CD4-positive, alpha-beta T cell treated with Interleukin-15 for 4 hours (primary cell): ENCODE measurements around the gene PDSS2.
"Not testable (repeated sequence)": the region's sequence is repeated elsewhere in the genome, so short reads cannot be mapped to it uniquely, and the experiment has no call there.

ENCODE experiments used
- DNase-seq: peaks from one replicate; pipeline ENCODE4 v3.0.0-alpha.2; 2020; ENCODE audit warnings: low spot score

PDSS2 gene

DNA sequence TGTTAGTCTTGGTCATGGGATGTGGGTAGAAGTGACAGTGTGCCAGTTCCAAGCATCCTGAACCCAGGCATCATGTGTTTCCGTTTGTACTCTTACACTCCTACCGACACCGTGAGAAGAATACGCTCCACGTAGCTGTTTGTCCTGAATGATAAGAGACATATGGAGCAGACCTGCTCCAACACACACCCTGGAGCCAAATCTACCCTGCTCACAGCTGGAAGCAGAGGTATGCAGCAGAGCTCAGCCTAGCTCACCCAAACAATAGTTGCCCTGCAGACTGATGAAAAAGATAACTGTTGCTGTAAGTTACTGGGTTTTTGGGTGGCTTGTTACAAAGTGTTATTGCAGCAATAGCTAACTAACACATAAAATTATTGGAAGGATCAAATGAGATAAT lies 14.3 kb upstream of the PDSS2 start:
- no peak for DNase-seq

DNA sequence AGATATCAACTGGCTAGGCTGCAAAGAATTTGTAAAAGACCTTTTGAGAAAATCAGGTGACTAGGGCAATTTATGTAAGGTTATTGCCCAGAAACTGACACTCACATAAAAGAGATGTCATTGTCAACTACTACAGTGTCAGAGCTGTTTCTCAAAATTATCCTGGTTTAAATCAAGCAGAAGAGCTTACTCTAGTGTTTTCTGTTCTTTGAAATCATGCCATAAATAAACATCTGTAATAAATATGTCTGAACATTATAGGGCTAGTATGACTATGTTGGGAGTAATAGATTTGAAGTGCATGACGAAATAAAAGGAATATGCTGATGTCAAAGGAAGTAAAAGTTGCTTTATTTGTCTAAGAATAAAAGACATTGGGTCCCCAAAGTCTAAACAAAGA lies 11.0 kb upstream of the PDSS2 start:
- DNase-seq, result no peak

DNA sequence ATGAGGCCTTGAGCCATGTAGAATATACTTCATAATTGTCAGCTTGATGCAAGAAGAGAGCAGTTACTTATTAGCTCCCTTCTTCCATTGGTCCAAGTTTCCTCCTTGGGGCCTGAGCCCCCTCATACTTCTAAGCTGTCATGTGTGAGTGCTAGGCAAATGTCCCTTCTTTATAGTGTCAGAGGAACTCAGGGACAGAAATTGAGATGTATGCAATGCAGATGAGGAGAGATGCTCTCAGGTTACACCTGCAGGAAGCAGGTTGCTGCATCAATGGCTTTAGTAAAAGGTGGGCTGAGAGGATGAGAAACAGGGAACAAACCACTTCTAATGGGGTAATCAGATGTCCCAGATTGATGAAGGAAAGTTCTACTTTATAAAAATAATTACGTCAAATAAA lies 6.7 kb upstream of the PDSS2 start:
- DNase-seq, result no peak

DNA sequence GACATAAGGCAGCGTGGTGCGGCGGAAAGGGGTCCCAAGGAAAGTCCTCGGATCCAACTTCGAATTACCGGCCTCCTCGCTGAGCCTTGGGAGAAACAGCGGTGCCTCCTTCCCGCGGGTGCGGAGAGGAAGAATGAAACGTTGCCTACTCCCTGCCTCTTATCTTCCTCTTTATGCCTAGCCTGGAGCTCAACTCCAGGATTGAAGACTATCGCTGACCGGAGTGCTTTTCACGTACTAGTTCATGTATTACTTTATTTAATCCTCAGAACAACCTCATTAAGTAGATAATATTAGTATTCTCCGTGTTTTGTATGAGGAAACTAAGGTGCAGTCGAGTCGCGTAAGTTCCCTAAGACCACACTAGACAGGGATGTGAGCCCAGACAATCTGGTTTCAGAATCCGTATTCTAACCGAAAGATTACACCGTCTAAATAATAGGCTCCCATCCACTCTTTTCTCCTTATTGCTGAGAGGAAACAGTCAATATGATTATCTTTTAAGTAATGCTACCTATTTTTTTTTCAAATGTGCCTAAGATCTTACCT lies 793 bp upstream of the PDSS2 start:
- DNase-seq, result no peak

DNA sequence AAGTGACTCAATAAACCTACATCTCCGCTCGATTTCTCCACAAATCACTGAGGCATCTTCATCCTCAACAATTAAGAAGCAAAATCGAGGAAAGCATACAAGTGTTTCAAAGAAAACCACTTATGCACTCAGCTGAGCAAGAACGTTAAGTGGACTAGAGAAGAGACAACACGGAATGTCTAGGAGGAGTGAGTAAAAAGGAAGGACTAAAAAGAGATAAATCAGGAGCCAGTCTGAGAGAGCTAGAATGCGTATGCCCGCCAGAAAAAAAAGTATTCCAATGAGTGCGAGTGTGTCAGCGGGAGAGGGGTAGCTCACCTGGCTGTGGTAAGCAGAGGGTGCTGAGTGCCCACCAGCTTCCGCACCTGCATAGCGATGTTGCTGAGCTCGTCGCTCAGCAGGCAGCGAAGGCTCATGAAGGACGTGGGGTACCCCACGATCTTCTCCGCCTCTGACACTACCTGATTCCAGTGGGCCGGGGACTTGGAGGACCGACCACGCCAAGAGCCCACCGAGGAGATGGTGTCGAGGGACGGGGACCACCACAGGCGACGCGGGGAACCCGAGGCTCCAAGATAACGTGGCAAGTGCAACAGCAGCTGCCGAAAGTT lies 587 bp downstream of the PDSS2 start:
- DNase-seq, result peak; percentile 9

DNA sequence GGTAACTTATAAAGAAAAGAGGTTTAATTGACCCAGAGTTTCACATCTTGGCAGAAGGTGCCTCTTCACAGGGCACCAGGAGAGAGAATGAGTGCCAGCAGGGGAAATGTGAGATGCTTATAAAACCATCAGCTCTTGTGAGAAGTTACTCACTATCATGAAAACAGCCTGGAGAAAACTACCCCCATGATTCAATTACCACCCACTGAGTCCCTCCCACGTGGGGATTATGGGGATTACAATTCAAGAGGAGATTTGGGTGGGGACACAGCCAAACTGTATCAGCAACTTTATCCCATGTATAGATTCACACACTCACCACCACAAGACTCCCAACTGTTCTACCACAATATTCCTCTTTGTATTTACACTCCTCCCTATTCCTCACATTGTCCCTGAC lies 10.6 kb downstream of the PDSS2 start:
- DNase-seq, result no peak

DNA sequence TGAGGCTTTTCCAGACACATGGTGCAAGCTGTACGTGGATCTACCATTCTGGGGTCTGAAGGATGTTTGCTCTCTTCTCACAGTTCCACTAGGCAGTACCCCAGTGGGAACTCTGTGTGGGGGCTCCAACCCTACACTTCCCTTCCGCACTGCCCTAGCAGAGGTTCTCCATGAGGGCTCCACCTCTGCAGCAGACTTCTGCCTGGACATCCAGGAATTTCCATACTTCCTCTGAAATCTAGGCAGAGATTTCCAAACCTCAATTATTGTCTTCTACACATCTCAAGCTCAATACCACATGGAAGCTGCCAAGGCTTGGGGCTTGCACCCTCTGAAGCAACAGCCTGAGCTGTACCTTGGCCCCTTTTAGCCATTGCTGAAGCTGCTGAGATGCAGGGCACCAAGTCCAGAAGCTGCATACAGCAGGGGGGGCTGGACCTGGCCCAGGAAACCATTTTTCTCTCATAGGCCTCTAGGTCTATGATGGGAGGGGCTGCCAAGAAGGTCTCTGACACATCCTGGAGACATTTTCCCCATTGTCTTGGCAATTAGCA lies 11.6 kb downstream of the PDSS2 start:
- no peak for DNase-seq

DNA sequence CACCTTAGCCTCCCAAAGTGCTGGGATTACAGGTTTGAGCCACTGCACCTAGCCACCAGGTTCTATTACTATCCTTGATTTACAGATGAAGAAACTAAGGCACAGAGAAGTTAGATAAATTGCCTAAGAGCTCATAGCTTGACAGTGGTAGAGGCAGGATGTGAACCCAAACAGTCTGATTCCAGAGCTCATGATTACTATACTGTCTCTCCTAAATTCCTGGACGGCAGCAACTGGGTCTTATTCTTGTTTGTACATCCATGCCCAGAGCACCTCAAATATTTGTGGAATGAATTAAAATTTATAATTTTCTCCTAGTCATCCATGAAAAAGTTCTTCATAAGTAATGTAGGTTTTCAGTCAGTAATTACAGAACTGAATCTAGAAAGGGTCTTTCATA lies 15.1 kb downstream of the PDSS2 start:
- no peak for DNase-seq

DNA sequence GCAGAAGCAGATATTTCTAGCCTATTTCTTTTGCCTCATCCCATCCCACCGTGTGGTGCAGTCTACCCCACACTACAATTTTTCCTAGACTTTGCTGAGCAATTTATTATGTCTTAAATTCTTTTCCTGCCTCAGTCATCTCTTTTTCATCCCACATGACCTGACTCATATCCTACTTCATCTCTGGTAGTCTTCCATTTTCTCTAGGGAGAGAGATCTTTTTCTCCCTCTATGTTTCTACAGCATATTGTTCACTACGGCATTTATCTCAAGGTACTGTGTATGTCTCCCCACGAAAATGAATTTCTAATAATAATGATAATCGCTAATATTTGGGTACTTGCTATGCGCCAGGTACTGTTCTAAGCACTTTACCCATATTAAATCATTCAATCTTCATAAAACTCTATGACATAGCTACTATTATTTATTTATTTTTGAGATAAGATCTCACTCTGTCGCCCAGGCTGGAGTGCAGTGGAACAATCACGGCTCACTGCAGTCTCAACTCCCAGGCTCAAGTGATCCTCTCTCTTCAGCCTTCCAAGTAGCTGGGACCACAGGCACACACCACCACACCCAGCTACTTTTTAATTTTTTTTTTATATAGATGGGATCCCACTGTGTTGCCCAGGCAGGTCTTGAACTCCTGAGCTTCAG lies 15.6 kb downstream of the PDSS2 start:
- DNase-seq, result no peak

DNA sequence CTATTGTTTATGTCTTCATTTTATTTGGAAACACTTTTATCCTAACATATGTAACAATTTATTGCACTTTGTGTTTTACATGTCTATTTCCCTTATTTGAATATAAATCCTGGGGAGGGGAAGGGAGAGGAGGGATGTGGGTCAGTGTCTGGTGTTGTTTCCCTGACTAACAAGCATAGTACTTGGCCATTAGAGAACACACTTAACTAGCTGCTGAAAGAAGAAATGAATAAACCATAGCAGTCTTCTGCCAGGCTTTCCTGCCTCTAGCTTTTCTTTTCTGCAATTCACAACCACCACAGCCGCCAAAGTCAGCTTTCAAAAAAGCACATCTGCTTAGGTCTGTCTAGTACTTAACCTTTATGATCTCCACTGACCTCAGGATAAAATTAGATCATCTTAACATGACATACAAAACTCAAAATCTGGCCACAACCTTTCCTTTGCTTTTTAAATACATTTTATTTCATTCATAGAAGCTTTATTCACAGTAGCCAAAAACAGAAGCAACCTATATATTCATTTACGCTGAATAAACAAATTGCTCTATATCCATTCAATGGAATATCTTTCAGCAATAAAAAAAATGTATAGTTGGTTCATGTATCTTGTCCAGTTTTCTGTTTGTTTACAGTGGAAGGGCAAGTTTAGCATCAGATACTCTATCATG lies 16.3 kb downstream of the PDSS2 start:
- no peak for DNase-seq

DNA sequence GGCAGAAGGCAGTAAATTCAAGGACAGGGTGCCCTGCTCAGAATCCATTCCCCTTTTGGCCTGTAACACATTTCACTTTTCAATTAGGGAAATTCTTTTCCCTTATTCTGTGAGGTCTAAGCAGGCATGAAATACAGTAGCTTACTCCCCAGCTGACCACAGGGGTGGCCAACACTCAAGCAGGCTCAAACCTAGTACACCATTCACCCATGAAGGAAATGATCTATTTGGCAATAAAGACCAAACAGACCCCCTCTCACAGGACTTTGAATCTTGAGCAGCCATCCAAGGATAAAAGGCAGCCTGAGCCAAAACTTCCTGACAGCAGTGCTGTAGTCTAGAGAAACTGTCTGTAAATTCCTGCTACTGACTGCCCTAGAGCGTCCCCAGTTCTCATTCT lies 17.7 kb downstream of the PDSS2 start:
- DNase-seq, result no peak

DNA sequence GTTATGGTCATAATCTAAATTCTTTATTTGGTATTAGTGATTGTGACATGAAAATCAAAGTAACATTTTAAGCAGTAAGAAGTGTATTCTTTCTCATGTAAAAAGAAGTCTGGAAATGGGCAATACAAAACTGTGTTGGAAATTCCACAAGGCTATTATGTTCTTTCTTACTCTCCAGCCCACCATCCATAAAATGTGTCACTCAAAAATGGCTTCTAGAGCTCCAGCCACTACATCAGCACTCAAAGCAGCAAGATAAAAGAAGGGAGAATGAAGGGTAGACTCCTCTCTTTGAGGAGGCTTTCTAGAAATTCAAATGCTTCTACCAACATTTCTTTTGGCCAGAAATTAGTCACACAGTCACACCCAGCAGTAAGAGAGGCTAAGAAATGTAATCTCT lies 18.4 kb downstream of the PDSS2 start:
- DNase-seq, result no peak

DNA sequence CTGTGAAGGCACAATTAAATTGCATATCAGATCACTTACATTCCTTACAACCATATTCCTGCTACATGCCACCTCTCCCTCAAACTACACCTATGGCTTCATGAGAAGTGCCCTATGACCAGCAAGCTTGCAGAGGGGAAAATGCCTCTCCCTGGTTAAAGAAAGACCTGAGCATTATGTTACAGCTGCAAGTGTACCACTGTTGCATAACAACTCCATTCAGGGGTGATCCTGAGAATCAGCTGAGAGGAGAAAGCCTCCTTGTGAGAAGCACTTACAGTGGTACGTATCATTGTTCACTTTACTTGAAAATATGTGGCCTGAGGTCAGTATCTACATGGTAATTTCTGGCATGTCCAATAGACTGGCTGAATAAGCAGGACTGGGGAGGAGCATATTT lies 20.0 kb downstream of the PDSS2 start:
- no peak for DNase-seq

DNA sequence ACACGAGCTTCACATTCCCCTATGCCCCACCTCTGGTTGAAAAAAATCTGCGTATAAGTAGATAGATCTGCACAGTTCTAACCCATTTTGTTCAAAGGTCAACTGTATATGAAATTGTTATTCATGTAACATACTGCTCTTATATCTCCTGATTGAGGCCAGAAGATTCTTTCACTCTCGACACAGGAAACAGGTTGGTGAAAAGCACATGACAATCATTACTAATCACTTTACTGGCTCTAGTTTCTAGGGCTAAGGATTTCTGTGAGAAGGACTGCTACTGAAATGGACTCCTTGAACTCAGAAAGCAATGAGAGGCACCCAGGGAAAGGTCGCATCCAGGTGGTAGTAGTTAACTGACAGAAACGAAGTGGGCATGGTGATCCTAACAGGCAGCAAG lies 21.7 kb downstream of the PDSS2 start:
- no peak for DNase-seq

DNA sequence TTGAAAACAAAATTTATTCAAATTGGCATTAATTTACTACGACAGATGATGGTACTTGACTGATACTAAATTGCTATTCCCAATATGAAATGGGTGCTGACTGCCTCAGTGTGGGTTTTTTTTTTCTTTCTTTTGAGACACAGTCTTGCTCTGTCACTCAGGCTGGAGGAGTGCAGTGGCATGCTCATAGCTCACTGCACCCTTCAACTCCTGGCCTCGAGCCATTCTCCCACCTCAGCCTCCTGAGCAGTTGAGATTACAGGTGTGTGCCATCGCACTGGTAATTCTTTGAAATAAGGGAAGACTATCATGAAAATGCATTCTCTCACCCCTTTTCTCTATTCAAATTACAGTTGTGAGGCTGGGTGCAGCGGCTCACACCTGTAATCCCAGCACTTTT lies 22.5 kb downstream of the PDSS2 start:
- no peak for DNase-seq

DNA sequence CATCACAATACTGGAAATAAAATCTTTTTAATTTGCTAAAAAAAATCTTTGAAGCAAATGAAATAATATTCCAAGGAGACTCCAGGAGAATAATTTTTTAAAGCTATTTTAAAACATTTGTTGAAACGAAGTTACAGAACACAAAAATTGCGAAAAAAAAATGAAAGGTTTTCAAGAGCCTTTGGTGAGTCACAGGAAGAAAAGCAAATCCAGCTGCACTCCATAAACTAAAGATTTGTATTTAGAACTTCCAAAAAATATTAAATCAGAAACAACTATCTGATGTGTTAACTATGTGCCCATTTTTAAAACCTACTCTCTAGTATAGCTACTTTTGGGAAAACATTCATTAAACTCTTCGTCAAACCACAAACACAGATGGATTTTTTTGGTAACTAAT lies 23.6 kb downstream of the PDSS2 start:
- DNase-seq, result no peak

DNA sequence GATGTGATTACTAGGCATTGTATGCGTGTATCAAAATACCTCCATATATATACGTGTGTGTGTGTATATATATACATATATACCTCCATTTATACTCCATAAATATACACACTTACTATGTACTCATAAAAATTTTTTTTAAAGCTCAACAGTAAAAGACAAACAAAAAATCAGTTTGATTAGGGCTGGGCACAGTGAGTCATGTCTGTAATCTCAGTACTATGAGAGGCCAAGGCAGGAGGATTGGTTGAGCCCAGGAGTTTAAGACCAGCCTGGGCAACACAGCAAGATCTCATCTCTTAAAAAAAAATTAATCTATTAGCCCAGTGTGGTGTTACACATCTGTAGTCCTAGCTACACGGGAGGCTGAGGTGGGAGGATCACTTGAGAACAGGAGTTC lies 24.6 kb downstream of the PDSS2 start:
- no peak for DNase-seq

DNA sequence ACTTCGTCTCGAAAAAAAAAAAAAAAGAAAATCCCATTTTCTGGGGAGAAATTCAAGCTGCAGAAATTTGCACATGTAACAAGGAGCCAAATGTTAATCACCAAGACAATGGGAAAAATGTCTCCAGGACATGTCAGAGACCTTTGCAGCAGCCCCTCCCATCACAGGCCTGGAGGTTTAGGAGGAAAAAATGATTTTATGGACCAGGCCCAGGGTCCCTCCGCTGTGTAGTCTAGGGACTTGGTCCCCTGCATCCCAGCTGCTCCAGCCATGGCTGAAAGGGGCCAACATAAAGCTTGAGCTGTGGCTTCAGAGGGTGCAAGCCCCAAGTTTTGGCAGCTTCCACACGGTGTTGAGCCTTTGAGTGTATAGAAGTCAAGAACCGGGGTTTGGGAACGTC lies 33.4 kb downstream of the PDSS2 start:
- not testable (repeated sequence) for DNase-seq

DNA sequence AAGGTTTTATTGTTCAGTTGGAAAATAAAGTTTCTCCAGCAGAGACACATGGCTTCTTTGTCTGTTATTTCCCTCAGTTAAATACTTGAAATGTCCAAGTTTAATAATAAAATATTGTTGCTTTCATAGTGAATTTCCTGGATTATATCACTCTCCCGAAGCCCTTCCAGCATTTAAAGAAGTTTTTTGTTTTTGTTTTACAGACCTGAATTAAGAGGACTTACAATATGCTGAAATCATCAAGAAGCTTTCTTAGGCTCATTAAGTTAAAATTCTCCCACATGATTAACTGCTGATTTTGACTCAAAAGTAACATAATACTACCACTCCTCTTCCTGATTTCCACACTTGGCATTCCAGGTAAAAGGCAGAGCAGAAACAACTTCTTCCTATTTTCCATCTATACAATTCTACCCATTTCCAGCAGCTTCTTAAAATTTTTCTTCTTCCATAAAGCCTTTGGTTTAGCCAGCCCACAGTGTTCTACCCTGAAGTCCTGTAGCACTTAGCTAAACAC lies 35.8 kb downstream of the PDSS2 start:
- no peak for DNase-seq

DNA sequence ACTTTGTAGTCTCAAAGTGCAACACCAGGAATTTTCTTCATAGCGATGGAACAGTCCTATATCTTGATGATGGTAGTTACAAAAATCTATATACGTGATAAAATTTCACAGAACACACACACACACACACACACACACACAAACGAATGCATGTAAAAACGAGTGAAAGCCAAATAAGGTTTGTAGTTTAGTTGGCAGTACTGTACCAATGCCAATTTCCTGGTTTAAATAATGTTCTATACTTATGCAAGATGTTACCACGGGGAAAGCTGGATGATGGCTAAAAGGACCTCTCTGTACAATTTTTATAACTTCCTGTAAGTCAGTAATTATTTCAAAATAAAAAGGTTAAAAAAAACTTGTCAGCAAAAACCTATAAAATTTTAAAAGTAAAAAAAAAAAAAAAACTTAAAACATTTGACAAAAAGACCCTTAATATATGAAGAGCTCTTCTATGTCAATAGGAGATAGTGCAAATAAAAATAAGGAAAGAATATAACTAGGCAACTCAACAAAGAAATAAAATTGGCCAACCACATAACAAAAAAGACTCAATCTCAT lies 37.6 kb downstream of the PDSS2 start:
- DNase-seq, result no peak

DNA sequence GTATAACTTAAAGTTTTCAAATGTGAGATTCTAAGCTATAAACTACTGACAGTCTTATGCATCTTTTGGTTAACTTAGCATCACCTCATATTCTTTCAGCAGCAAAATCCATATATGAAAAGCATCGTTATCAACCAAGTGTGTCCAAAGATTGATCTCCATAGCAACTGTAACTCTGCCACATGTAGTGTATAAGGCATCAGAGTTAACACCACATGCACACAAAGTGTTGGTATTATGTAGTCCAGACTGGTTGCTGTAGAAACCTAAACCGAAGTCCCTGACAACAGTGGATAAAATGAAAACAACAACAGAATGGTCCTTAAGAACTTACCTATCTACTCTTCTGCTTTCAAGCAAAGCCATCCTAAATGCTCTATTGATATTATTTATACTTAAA lies 39.6 kb downstream of the PDSS2 start:
- DNase-seq, result no peak

DNA sequence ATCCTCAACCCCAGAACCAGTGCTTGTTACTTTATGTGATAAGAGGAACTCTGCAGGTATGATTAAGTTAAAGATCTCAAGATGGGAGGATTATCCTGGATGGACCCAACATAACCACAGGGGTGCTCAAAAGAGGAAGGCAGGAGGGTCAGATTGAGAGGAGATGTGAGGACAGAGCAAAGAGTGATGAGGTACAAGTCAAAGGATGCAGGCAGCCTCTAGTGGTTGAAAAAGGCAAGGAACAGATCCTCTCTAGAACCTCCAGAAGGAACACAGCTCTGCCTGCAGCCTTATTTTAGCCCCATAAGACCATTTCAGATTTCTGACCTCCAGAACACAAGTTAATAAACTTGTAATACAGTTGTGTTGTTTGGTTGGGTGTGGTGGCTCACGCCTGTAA lies 41.2 kb downstream of the PDSS2 start:
- no peak for DNase-seq

DNA sequence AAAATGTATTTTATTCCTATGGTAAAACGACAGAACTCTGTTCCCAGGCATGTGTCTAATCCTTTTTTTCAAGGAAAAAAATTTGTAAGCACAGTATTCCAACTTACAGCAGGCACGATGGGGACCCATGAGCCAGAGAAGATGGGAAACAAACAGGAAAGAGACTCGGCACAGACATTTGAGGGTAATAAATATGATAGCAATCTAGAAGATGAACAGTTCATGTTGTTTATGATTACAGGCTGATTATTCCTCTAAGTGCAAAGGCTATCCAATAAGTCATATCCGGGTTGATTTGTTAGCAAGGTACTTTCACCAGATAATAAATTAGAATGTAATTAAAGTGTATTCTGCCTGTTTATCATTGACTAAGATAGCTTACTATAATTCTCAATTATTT lies 43.2 kb downstream of the PDSS2 start:
- no peak for DNase-seq
